Sigmoid colon (tissue), 4 donors: ENCODE measurements around the gene ITGA11.

Experiments used
- EP300 ChIP-seq, 4 donors: sonication (generic); formaldehyde crosslinking; IDR thresholded peaks; one replicate each; pipeline ENCODE4 v1.6.1; 2017; ENCODE audit warnings: antibody characterized with exemption in 4 of 4
- POLR2AphosphoS5 ChIP-seq, 4 donors: sonication (generic); formaldehyde crosslinking; IDR thresholded peaks; one replicate each; pipeline ENCODE4 v1.6.1; 2017; ENCODE audit warnings: antibody characterized with exemption in 4 of 4

DNA sequence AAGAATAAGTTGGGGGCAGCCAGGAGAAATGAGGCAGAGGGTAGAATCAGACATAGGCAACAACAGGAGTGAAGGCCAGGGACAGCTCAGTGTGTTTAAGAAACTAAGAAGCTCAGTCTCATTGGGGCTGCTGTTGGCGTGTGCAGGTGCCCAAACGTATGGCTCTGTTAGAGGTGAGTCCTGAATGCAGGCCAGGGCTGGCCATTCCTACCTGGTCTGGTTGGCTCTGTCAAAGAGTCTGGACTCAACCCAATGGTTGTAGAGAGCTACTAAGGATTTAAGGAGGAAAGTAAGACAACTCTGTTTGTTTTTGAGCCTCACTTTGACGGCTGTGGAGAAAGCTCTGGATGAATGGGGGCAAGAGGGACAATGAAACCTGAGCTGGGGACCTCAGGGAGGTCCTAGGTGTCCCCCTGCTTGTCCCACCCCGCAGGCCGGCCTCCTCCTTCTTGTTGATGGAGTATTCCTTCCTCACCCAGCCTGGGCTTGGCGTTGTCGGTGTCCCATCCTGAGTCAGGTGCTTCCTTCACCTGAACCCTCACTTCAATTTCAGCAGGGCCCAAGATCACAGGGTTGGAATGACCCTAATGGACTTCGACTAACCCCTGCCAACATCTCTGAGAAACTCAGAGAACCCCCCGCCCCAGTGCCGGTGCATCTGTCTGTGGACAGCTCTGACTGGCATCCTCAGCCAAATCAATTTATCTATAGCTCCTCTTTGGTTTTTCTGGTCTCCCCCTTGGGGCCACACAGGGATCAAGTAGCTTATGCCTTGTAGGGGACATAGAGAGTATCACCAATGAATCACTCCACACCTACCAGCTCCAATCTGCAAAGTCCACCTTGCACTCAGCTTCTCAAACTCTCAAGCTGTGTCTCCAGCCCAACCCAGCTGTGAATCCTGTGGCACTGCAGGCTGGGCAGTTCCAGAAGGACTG, 8.3 kb downstream of the ITGA11 start:
- no peak for TF ChIP-seq POLR2AphosphoS5 (IDR thresholded peaks at IDR 0.05)
- no peak for TF ChIP-seq EP300 (IDR thresholded peaks at IDR 0.05)
